Brain pericyte (primary cell): Measurements from ENCODE around the gene GPR132.

ENCODE experiments used
- DNase-seq: peaks from one replicate; pipeline ENCODE4 v3.0.0-alpha.2; 2012; ENCODE audit warnings: low read depth, low spot score

GPR132 gene

DNA sequence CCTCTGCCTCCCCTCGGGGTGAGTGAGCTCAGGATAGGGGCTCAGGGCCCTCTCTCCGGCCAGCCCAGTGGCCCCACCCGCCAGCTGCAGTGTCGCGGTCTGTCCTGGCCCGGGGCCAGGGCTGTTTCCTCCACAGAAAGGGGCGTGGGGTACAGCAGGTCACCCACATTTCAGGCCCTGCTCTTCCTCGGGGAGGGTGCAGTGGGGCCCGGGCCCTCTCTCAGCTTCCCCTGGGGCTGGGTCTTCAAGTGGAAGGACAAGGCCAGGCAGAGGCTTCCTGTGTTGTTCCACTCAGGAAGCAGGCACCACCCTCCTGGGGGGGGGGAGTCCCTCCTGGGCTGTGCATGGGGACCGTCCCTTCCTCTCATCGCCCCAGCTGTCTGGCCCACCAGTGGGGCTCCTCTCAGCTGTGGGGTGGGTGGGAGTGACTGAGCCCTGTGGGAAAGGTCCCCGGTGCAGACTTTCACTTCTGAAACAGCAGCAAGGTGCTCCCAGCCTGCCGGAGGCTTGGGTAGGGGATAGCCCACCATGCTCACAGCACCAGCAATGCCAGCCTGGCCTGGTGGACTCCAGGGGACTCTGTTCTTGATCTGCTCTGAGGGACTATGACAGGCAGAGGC is 3.7 kb downstream of the GPR132 start:
- no peak for DNase-seq

GRCh38 chr14:105060751-105061427 is 4.3 kb downstream of the GPR132 start:
- DNase-seq, result peak; percentile 87

DNA sequence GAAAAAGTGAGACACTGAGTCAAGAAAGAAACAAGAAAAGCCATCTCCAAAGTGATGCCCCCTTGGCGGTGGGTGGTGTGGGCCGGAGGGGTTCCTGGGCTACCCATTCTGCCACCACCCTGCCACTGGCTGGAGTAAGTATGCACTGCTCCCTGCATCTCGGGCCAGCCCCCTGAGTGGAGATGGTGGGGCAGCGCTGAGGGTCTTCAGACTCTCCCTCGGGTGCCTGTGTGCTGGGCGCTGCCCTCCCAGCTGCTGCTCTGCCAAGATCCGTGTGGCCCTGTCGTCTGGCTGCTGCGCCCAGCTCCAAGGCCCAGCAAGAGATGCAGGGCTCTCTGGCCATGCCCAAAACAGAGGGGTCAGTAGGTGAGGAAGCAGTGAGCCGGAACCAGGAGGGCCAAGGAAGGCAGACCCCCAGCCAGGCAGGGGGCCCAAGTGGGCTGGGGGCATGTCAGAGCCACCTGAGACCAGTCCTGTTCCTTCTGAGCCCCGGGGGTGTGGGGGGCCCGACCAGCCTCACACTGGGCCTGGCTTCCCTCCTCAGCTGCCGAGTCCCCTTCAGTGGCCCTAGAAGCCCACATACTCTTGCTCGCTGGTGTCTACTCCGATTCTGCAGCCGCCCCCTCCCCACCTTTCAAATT is 5.2 kb downstream of the GPR132 start:
- no peak for DNase-seq

DNA sequence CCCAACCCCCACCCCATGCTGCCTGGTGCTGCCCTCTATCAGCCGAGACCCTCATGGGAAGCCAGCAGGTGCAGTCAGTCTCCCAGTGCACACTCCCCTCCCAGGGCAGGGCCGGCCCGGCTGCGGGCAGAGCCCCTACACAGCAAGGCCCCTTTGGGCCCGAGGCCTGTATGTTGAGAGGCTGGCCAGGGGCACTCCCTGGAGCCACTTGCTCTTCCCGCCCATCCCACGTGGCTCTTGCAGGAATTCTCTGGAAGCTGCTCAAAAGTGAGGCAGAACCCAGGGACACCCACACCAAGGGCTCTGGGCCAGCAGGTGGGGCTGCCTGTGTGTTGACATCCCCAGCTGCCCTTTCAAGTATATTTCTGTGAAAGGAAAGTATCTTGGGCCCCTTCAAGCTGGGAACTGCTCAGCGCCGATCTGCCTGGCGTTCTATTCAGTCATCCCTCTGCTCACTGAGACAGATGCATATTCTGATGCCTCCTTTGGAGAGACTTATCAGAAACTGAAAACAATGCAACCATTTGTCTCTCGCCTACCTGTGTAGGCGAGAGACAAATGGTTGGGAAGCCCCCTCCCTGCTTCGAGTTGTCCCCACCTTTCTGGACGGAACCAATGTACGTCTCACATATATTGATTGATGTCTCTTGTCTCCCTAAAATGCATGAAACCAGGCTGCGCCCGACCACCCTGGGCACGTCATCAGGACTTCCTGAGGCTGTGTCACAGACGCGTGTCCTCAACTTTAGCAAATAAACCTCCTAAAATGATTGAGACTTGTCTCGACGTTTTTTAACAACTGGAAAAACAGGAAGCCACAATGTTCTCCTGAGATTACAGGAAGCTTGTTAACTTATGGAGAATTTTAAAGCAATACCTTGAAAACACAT is 6.0 kb downstream of the GPR132 start:
- DNase-seq, result no peak

DNA sequence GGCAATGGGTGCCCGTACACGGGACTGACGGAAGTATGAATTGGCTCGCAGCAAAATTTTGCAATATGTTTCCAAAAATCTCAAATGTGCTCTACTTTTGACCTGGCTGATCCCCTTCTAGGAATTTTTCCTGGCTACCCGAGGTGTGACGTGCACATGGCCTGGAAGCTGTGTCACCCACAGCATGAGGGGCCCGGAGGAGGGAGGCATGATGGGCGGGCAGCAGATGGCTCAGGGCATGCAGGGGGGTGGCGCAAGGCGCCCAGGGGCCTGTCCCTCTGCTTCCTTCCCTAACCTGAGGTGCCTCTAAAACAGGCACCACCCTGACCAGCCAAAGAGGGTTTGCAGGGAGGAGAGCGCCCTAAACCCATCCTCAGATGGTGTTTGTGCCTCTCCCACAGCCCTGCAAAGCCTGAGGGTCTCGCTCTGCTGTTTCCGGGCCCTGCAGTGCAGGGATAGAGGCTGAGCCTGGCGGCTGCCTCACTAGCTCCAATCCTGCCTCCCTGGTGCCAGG is 6.7 kb downstream of the GPR132 start:
- no peak for DNase-seq

- no peak for DNase-seq
Observed at GRCh38 chr14:105056303-105056831, 8.9 kb downstream of the GPR132 start.

DNA sequence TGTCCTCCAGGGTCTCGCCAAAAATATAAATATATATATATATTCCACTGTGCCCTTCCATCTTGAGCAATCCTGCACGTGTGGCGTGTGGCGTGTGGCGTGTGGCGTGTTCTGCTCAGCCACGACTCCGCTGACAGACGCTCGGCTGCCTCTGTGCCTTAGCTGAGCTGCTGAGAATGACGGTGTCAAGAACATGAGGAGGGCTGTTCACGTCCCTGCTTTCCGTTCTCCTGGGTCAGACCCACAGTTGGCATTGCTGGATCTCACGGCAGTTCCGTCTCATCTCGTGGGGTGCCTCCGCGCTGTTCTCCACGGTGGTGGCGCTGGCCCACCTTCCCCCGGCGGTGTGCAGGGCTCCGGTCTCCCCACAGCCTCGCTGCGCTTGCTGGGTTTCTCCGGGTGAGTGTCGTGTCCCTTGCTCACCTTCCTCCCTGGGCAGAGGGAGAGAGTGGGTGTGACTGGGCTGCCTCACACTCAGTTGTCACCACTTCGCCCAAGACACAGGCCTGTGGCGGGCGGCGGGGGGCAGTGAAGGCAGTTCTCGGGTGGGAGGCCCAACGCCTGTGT is 9.4 kb downstream of the GPR132 start:
- no peak for DNase-seq

DNA sequence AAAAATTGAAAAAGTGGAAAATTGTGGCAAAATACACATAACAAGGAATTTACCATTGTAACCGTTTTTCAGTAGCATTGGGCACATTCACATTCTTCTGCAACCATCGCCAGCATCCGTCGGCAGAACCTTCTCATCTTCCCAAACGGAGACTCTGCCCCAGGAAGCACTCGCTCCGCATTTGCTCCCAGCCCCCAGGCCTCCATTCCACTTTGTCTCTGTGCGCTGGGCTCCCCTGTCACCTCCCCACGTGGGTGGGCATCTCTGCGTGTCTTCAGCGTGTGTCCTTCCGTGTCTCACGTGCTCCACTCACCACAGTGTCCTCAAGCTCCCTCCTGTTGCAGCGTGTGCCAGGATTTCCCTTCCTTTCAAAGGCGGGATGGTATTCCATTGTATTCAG is 9.9 kb downstream of the GPR132 start:
- DNase-seq, result no peak

DNA sequence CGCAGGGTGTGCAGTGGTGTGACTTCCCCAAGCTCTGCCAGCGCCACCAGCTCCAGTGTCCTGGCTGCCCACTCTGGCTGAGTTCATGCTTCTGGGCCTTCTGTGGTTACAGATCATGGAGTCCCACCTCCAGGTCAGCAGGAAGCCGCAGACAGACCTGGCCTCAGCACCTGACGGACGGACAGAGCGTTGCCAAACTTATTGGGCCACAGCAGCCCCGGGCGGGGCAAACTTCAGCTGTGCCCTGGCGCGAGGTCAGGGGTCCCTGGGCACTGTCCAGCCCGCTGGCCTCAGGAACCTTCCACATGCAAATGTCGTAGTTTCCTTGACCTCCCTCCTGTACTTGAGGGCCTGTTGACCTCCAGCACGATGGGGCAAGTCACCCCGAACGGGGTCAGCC is 11.2 kb downstream of the GPR132 start:
- no peak for DNase-seq

DNA sequence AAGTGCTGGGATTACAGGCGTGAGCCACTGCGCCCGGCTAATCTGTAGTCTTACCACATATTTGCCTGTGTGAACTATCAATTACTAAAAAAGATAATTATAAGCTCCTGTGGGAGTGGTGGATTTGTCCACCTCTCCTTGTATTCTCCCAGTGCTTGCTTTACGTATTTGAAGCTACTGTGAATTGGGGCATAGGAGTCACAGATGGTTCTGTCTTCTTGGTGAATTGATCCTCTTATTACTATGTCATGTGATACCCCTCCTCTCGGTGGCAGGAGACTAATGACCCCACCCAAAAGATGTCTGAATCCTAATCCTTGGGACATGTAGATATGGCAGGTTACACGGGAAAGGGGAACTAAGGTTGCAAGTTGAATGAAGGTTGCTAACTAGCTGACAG is 11.8 kb downstream of the GPR132 start:
- DNase-seq, result no peak

DNA sequence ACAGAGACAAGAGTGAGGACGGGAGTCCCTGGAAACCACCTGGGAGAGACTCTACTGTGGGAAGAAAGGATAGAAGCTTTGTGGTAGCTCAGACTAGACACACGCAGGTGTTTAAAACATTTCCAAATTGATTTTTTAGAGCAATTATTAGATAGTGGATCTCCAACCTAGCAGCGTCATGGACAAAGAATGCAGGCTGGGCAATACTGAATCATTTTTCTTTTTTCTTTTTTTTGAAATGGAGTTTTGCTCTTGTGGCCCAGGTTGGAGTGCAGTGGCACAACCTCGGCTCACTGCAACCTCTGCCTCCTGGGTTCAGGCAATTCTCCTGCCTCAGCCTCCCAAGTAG is 13.1 kb downstream of the GPR132 start:
- DNase-seq, result no peak

DNA sequence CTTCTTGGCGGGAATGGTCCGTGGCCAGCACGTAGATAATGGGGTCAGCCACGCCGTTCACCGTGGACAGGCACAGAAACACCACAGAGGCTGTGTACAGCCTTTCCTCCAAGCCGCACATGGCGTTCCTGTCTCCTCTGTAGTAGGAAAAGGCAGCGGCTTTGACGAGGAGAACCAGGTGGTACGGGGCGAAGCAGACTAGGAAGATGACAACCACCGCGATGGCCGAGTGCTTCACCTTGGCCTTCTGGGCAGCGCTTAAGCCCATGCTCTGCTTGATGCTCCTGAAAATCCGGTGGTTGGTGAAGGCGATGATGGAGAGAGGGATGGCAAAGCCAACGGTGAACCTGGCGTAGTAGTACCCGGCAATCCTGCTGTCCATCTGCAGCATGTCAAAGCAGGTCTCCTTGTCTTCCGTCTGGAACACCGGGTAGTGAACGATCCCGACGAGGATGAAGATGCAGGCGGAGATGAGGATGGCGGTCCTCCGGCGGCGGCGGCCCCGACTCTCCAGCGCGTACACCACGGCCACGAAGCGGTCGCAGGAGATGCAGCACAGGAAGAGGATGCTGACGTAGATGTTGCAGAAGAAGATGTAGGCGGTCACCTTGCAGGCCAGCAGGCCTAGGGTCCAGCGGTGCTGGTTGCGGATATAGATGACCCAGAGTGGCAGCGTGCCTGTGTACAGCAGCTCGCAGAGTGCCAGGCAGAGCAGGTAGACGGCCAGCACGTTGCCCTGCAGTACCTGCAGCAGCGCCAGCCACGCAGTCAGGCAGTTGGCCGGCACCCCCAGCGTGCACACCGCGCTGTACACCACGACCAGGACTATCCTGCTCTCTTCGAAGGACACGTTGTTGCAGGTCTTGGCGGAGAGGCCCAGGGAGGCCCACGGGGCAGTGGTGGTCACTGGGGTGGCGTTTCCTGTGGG is 13.8 kb downstream of the GPR132 start:
- no peak for DNase-seq

DNA sequence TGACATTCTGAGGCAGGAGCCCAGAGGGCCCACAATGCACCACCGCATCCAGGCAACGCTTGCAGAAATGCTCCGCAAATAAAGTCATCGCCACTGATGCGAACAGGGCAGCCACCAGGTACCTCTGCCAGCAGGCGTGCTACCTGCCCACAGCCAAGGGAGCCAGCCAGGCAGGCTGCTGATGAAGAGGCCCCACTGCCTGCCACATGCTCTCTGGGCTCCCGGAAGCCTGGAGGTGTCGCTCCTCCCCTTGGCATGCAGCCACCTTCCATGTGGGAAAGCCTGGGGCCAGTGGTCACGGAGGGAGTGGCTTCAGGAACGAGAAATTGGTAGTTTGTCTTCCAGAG is 14.7 kb downstream of the GPR132 start:
- DNase-seq, result no peak

DNA sequence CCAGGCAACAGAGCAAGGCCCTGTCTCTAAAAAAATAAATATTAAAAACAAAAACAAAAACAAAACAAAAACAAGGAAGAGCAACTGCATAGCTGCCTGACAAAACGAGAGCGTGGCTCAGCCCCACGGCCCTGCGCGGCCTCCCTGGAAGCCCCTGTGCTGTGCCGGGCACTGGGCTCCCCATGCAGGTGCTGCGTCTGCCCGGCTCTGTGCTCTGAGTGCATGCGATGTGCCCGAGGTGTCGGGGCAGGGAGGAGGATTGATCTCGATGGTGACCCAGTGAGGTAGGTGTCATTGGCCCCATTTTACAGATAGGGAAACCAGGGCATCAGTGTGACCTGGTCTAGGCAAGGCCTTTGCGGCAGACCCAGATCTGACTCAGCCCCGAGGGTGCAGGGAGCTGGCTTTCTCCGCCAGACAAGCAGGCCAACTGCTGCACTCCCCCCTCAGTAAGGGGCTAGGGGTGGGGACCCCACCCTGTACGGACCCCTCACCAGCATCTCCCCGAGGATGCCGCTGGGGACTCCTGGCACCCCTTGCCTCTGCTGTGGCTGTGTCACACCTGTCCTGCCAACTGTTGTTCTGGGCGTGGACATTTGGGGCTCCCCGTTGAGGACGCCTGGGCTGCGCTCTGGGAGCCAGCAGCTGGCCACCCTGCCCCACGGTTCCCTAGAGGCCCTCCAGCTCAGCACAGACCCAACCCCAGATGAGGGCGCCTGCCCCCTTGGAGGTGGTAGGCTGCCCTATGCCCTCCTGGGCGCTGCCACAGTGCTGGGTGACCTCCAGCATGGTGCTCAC is 15.3 kb downstream of the GPR132 start:
- DNase-seq, result no peak

- no peak for DNase-seq
Observed at GRCh38 chr14:105047283-105048016, 17.8 kb downstream of the GPR132 start.

- no peak for DNase-seq
Observed at GRCh38 chr14:105046891-105047282, 18.3 kb downstream of the GPR132 start.

GRCh38 chr14:105045710-105046326 is 19.4 kb downstream of the GPR132 start:
- DNase-seq, result peak; percentile 46

GRCh38 chr14:105043641-105044040 is 21.6 kb downstream of the GPR132 start:
- no peak for DNase-seq

DNA sequence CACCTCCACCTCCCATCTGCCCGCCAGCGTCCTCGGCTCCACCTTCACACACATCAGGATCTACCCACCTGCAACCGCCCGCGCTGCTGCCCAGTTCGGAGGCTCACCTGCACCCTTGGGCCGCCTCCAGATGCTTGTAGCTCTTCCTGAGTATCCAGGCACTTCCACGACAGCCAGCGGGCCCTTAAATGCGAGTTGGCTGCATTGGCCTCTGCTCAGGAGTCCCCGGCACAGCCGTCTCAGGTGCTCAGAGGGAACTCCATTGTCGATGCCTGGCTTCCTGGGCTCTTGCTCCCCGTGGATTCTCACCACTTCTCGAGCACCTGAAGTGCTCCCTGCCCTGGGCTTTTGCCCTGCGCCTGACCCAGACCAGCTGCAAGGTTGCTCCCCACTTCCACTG is 22.4 kb downstream of the GPR132 start:
- no peak for DNase-seq
